Right ventricle myocardium superior (tissue), 1 donor: ENCODE results near the gene CD74. TPM values are rescaled to one million over a fixed set of nuclear protein-coding genes. Genes with fewer than 3 reads are reported as not detected.
"Not testable (repeated sequence)": the region's sequence is repeated elsewhere in the genome, so short reads cannot be mapped to it uniquely, and the experiment has no call there.

Experiments
- ATAC-seq: fragments of 200-7000 bp; cut with Tn5 transposase; one replicate; pipeline ENCODE4 v1.9.1; 2020; ENCODE audit warnings: mild to moderate bottlenecking; ENCODE audit not compliant: poor library complexity
- DNase-seq: peaks from one replicate; pipeline ENCODE4 v3.0.0-alpha.2; 2020
- intact Hi-C: fragments of 100-400 bp; cut with DNase I; formaldehyde crosslinking; loops from one replicate; pipeline ENCODE4 v1.11.2; 2022
- total RNA-seq: library from RNA; stranded (reverse); fragmentation: NEBNext Ultra II Directional; extraction: Animal tissue kit (Norgen Biotek cat#: 25700); gene quantifications from one replicate; pipeline ENCODE4 v1.2.1, GENCODE V29; 2021
- donor health status: DM: no; HTN: yes; CAD: no; lungs with severe emphysema.

The CD74 gene
- total RNA-seq, 1 donor from 2014 or later, result 263 TPM

DNA sequence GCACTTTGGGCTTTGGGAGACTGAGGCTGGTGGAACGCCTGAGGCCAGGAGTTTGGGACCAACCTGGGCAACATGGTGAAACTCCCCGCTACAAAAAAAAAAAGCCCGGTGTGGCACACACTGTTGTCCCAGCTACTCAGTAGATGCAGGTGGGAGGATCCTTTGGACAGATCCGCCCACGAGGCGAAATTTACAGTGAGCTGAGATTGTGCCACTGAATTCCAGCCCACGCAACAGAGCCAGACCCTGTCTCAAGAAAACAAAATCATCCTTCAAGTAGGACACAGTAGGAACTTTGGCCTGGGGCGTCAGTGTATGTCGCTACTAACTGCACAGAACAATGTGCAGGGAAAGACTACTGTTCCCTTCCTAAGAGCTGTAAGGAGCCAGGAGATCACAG, 32.1 kb upstream of the CD74 start:
- ATAC-seq, result no peak
- no peak for DNase-seq
- intact Hi-C loops, result no loop called here

DNA sequence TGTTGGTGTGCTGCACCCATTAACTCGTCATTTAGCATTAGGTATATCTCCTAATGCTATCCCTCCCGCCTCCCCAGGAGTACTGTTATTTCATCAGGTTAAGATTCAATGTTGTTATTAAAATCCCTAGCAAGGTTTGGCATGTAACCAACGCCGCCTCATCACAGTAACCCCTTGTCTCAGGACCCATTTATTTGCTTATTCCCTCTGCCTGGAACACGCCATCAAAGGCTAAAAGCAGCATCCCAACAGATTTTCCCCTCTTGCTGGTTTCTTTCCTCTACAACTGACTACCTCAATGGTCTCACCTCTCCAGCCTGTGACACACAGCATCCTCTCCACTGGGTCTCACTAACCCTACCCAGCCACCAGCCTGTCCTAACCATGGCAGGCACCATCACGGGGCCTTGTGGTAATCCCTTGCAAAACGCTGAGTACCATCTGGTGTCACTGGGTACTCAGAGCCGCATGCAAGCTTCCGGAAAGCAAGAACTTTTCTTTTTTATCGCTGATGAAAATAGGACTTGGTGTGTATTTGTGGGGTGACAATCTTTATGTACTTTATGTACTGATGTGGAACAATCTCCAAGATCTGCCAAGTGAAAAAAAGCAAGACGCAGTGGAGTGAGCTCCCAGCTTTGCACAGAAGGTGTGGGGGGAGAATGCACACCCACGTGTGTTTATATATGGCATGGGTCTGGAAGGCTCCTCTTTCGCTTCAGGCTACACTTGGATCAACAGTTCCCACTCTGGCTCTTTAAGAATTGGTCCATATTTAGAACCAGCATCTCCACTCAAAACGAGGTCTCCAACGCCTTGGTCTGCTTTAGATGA, 30.7 kb upstream of the CD74 start:
- intact Hi-C loops, result no loop called here
- DNase-seq (no peak), ATAC-seq (no peak)

DNA sequence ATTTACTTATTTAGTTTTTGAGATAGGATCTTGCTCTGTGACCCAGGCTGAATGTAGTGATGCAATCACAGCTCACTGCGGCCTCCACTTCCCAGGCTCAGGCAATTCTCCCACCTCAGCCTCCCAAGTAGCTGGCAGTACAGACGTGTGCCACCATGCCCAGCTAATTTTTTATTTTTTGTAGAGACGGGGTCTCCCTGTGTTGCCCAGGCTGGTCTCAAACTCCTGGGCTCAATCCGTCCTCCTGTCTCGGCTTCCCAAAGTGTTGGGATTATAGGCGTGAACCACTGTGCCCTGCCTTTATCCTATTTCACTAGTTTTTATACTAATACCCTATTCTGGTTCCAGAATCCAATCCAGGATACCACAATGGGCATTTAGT, 30.0 kb upstream of the CD74 start:
- no peak for ATAC-seq
- intact Hi-C loops, result no loop called here
- DNase-seq, result no peak

GRCh38 chr5:150441813-150442698, 29.3 kb upstream of the CD74 start:
- intact Hi-C loops, result no loop called here
- DNase-seq (no peak), ATAC-seq (peak; percentile 85)

DNA sequence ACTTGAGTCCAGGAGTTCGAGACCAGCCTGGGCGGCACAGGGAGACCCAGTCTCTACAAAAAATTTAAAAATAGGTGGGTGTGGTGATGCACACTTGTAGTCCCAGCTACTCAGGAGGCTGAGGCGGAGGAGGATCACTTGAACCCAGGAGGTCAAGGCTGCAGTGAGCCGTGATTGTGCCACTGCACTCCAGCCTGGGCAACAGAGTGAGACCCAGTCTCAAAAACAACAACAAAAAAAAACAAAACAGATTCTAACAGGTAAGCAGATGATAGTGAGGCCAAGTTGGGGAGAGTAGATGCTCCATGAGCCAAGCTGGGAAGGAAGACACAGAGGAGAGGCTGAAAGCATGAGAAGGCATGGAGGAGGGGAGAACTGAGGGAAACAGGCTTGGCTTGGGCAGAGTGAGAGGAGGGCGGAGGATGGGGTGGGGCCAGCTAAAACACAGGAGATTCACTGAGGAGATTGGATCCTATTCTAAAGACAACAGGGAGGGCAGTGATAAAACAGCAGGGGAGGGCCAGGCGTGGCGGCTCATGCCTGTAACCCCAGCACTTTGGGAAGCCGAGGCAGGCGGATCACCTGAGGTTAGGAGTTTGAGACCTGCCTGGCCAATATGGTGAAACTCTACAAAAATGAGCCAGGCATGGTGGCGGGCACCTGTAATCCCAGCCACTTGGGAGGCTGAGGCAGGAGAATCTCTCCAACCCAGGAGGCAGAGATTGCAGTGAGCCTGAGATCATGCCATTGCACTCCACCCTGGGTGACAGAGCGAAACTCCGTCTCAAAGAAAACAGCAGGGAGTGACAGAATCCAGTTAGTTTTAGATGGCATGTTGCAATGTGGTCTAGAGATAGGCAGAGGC, 28.5 kb upstream of the CD74 start:
- DNase-seq, result no peak
- intact Hi-C loops, result no loop called here
- ATAC-seq, result no peak

DNA sequence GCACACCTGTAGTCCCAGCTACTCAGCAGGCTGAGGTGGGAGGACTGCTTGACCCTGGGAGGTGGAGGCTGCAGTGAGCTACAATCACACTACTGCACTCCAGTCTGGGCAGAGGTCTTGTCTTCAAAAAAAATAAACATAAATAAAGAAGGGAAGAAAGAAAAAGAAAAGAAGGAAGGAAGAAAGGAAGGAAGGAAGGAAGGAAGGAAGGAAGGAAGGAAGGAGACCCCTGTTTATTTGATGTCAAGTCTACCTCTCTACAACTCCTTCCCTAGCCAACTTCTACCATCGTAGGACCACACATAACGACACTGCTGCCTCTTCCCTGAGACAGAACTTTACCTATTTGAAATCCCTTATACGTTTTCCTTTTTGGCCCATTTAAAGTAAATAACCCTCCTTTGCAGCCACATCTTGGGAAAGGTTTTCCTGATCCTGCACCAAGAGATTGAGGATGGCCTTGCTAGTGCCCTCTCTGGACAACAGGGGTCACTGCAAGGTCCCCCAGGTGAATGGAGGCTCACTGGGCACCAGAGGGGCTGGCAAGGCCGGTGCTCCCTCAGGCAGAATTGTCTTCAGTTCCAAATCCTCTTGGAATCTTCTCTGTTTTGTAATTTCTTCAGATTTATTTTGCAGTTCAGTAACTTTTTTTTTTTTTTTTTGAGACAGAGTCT, 26.3 kb upstream of the CD74 start:
- DNase-seq (no peak), ATAC-seq (no peak)
- intact Hi-C loops, result loop anchor here (5.0 to 10.0 kb wide), 3 partner anchors 37 to 304 kb away; partner anchors contain the start of gene CDX1

GRCh38 chr5:150436141-150436680, 23.5 kb upstream of the CD74 start:
- ATAC-seq, result peak; percentile 88
- DNase-seq, result peak; percentile 90
- intact Hi-C loops, result loop anchor here (5.0 to 10.0 kb wide), 3 partner anchors 34 to 301 kb away; partner anchors contain the start of gene CDX1

GRCh38 chr5:150434464-150434863, 21.8 kb upstream of the CD74 start:
- no peak for ATAC-seq
- intact Hi-C loops, result loop anchor here (10.0 kb wide), 2 partner anchors 270 to 300 kb away; partner anchors contain the start of gene CDX1

DNA sequence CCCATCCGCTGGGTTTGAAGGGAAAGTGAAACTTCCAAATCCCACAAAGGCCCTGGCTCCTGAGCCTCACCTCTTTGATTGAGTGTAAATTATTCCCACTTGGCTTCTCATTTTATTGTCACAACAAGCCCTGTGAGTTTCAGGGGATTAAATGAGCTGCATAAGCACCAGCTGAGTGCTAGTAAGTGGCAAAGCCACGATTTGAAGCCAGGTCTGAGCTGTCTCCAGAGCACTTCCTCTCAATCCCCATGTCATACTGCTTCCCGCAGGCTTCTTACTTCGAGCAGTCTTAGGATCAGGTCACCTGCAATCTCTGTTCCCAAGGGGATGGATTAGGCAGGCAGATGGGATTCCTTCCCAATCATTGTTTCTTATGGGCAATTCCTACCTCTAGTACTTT, 18.9 kb upstream of the CD74 start:
- intact Hi-C loops, result loop anchor here (10.0 kb wide), 2 partner anchors 267 to 297 kb away; partner anchors contain the start of gene CDX1
- ATAC-seq (no peak), DNase-seq (no peak)

More at GRCh38 chr5:150434464-150434863, 21.8 kb upstream of the CD74 start:
- DNase-seq, result no peak

DNA sequence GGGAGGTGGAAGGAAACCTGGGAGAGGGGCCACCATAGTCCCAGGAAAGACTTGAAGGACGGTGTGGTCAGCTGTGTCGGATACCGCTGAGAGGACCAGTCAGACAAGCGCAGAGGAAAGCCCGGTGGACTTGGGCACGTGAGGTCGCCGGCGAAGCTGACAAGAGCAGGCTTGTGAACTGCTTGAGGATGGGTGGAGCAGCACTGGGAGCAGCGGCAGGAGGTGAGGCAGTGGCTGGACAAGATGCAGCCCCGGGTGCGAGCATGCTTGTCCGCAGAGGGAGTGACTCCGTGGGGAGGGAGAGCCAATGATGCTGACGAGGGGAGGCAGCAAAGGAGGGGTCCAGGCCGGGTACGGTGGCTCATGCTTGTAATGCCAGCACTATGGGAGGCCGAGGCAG, 18.3 kb upstream of the CD74 start:
- intact Hi-C loops, result loop anchor here (10.0 kb wide), 2 partner anchors 266 to 296 kb away; partner anchors contain the start of gene CDX1
- DNase-seq, result no peak
- ATAC-seq, result no peak

DNA sequence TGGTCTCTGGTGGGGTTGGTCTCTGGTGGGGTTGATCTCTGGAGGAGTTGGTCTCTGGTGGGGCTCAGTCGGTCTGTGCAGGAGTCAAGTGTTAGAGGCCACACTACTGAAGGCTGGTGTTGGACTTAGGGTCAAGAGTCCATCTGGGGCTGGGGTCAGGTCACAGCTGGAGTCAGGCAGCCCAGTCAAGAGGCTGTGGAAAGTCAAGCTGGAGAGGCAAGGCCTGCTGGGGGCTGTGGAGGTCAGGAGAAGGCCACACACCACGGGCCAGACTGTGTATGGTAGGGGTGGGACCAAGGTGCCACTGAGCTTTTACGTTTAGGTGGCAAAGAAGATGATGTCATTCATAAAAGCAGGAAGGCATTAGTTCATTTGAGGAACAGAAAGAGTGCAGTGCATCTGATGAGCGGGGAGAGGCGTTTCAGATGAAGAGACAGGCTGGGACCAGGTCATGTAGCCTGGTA, 16.7 kb upstream of the CD74 start:
- no peak for DNase-seq
- no peak for ATAC-seq
- intact Hi-C loops, result no loop called here

- intact Hi-C loops, result no loop called here
- no peak for DNase-seq
- ATAC-seq, result no peak
These were observed 16.3 kb upstream of the CD74 start for GRCh38 chr5:150428978-150429377.

DNA sequence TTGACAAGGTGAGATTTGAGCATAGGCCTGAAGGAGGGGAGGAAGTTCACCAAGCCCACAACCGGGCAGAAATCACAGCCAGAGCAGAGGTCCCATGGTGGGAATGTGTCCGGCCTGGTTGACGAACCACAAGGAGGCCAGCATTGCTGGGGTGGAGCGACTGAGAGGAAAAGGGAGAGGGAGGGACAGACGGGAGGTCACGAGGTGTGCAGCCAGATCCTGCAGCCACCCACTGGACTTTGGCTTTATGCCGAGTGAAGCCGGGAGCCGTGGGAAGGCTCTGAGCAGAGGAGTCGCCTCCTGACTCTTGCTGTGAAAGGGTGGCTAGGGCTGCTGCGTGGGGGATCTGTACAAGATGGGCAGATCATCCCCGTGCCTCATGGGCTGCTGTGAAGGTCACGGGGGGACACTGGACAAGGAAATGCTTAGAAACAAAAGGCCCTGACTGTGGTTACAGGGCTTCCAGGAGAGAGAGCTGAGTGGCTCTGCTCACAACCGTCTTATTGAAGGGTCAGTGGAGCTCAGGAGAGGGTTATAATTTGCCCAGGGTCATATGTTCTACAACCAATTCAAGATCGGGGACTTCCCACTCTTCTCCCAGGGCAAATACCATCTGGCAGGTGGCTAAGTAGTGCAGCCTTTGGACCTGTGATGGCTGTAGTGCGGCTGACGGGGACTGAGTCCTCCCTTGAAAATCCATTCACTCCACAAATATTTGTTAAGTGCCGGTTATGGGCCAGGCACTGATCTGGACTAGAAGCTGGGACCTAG, 15.6 kb upstream of the CD74 start:
- peak; percentile 81 for ATAC-seq
- intact Hi-C loops, result no loop called here
- peak; percentile 76 for DNase-seq

- ATAC-seq, intact Hi-C loops, DNase-seq: not testable (repeated sequence)
These were observed 13.5 kb upstream of the CD74 start for GRCh38 chr5:150426165-150426564.

GRCh38 chr5:150422758-150423157, 10.0 kb upstream of the CD74 start:
- intact Hi-C loops, result no loop called here
- no peak for DNase-seq
- no peak for ATAC-seq

DNA sequence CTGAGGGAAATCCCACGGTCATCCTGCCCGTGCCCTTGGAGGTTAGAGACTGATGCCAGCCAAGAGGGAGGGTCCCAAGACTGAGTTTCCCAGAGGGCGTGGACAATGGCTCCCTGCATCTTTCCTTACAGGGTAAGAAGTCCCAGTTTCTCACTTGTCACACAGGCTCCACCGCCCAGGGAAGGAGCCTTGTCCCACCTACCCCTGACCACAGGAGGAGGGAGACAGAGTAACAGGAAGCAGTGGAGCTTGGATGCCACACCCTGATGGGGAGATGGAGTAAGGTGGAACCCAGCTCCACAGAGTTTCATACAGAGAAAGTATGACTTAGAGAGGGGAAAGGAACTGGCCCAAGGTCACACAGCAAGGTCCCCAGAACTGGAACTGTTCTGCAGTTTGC, 9.4 kb upstream of the CD74 start:
- intact Hi-C loops, result no loop called here
- no peak for ATAC-seq

More for the DNA sequence above, 9.4 kb upstream of the CD74 start:
- DNase-seq, result no peak
